AG04449 (cell line): ENCODE measurements around the gene UBXN10.

Experiments
- CTCF ChIA-PET: fragments of 350-600 bp; formaldehyde crosslinking; extraction: SDS; loops from one replicate; lab custom pipeline; 2021; ENCODE audit warnings: antibody characterized with exemption; lab: Yijun Ruan, JAX
- POLR2A ChIA-PET: fragments of 400-600, 350-600 bp; formaldehyde crosslinking; extraction: SDS; loops from one replicate; lab custom pipeline; 2020; ENCODE audit warnings: antibody characterized with exemption, inconsistent platforms; lab: Yijun Ruan, JAX
- DNase-seq: peaks from one replicate; pipeline ENCODE4 v3.0.0-alpha.2; 2010; ENCODE audit warnings: low read depth, low spot score
- H3K4me3 ChIP-seq: 2 replicates; pipeline ENCODE4 v1.5.1; 2011; ENCODE audit warnings: low read depth, mild to moderate bottlenecking, control low read depth, low read length
- CTCF ChIP-seq: IDR thresholded peaks from one replicate; pipeline ENCODE4 v1.5.1; 2011; ENCODE audit warnings: mild to moderate bottlenecking, moderate library complexity, low read length, control low read depth, inconsistent platforms; ENCODE audit not compliant: insufficient read depth; ENCODE audit errors: missing control alignments

The UBXN10 gene

DNA sequence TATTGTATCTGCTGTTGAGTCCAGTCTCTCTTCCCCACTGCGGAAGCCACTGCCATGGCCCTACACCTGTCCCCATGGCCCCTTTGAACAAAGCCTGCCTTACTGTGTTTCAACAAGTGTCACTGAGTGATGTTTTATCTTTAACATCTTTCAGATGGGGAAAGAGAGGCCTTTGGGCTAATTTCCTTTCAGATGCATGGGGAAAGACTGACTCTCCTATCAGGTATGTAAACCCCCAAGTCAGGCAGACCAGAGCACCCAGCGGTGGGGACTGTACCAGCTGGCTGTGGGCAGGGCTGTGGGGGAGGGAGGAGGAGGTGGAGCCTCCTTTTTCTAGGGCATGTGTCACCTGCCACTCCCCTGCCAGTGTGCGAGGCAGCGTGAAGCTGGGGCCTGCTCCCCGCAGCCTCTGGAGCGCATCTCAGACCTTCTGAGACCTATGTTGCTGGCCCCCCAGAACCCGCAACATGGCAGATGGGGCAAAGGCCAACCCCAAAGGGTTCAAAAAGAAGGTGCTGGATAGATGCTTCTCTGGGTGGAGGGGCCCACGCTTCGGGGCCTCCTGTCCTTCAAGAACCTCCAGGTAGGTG is 46.8 kb upstream of the UBXN10 start, which contains the start of gene PLA2G2F:
PLA2G2F (plus strand) TSS at position 363 of the 590 bp plus-strand sequence; CDS start at position 468, 105 bp downstream.
- POLR2A ChIA-PET, result no interaction called here
- TF ChIP-seq CTCF, result no peak
- CTCF ChIA-PET, result interaction anchor here (1.5 kb wide), 1 partner anchor 13 kb away, joined by 5 read pairs; no protein-coding TSS in a partner anchor

DNA sequence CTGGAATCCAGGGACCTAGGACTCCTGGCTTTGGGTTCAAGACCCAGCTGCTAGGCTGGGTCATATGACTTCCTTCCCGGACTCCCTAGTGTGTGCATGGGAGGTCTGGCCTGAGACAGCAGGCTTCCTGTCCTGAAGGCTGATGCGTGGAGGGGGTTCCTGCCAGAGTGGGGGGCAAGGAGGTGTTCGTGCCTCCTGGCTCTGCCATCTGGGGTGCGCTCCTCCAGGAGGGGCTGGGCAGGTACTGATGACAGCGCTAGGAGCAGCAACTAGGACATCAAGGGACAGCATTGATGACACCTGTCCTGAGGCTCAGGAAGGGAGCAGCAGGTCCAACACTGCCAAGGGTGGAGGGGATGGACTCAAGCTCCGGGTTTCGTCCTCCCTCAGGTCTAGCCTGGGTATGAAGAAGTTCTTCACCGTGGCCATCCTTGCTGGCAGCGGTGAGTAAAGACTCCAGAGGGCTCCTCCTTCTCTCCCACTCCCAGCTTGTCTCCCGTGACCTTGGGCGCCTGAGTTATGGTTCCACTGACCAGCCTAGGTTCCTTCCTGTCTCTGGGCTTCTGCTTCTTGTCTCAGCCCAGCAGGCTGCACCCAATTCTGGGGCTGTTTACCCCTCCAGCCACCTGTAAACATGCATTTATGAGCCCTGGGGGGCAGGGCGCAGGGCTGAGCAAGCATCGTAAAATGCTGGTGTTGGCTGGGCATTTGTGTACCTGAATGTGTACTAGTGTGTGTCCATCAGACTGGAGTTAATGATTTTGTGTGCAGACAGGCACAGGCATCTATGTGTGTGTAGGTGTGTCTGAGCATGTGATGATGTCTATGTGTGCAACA is 45.9 kb upstream of the UBXN10 start:
- CTCF ChIA-PET, result no interaction called here
- POLR2A ChIA-PET, result no interaction called here

More for the DNA sequence above, 46.8 kb upstream of the UBXN10 start, which contains the start of gene PLA2G2F:
- H3K4me3 ChIP-seq, result no peak within 1 kb of the TSS
- DNase-seq, result no peak

DNA sequence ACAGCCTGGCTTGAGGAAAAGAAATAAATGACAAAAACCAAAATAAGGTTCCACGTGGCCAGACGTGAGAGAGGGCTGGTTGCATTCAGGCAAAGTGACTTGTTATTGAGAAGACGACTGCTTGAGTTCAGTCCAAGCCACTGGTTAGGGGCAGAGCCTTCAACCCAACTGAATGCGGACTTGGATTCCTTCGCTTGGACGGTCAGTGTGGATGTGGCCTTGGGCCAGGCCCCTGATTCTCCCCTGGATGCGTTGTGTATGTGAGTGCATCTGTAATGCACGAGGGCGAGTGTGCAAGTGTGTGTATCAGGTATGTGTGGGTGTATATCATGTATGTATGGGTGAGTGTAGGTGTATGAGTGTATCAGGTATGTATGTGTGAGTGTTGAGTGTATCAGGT is 44.9 kb upstream of the UBXN10 start:
- CTCF ChIA-PET, result no interaction called here
- H3K4me3 ChIP-seq, result no peak overlapping the region
- TF ChIP-seq CTCF, result no peak
- POLR2A ChIA-PET, result no interaction called here
- DNase-seq, result no peak

More for the DNA sequence above, 45.9 kb upstream of the UBXN10 start:
- DNase-seq, result no peak
- no peak overlapping the region for H3K4me3 ChIP-seq
- no peak for TF ChIP-seq CTCF

- H3K4me3 ChIP-seq, result no peak overlapping the region
- TF ChIP-seq CTCF, result no peak
- POLR2A ChIA-PET, result no interaction called here
- CTCF ChIA-PET, result interaction anchor here (2.8 kb wide), 1 partner anchor 11 kb away, joined by 19 read pairs; no protein-coding TSS in a partner anchor
- DNase-seq, result no peak
Measured at GRCh38 chr1:20141466-20141865, 44.4 kb upstream of the UBXN10 start.

GRCh38 chr1:20142001-20142710 is 43.7 kb upstream of the UBXN10 start:
- POLR2A ChIA-PET, result no interaction called here
- CTCF ChIA-PET, result interaction anchor here (2.8 kb wide), 1 partner anchor 10 kb away, joined by 19 read pairs; no protein-coding TSS in a partner anchor
- TF ChIP-seq CTCF, result no peak

More at GRCh38 chr1:20142001-20142710, 43.7 kb upstream of the UBXN10 start:
- no peak overlapping the region for H3K4me3 ChIP-seq
- DNase-seq, result no peak
